GM23338 (cell line): ENCODE measurements around the gene UBA6. TPM values are rescaled to one million over a fixed set of nuclear protein-coding genes. Genes with fewer than 3 reads are reported as not detected.

Source experiments
- ATAC-seq: fragments of 200-7000 bp; cut with Tn5 transposase; 3 replicates; pipeline ENCODE4 v1.9.1; 2020
- DNase-seq: peaks from one replicate; pipeline ENCODE4 v3.0.0-alpha.2; 2015; ENCODE audit warnings: low spot score
- H2AFZ ChIP-seq: fragments of 200-600 bp; sonication (generic); 2 replicates; pipeline ENCODE4 v1.8.0; 2016; ENCODE audit warnings: antibody characterized with exemption, mild to moderate bottlenecking, moderate library complexity
- H3F3A ChIP-seq: fragments of 200-600 bp; sonication (generic); replicated peaks from 2 replicates; pipeline ENCODE4 v1.8.0; 2017; ENCODE audit warnings: antibody characterized with exemption, mixed run types, low read depth
- H3K27ac ChIP-seq: fragments of 200-600 bp; sonication (generic); 2 replicates; pipeline ENCODE4 v1.6.1; 2016; ENCODE audit warnings: low read depth
- H3K27me3 ChIP-seq: fragments of 200-600 bp; sonication (generic); 2 replicates; pipeline ENCODE4 v1.8.0; 2016; ENCODE audit warnings: mild to moderate bottlenecking, mixed run types, moderate library complexity; ENCODE audit not compliant: insufficient read depth
- H3K36me3 ChIP-seq: fragments of 200-600 bp; sonication (generic); 2 replicates; pipeline ENCODE4 v1.8.0; 2016; ENCODE audit warnings: mild to moderate bottlenecking; ENCODE audit not compliant: insufficient read depth
- H3K4me1 ChIP-seq: fragments of 200-600 bp; sonication (generic); 2 replicates; pipeline ENCODE4 v1.8.0; 2016; ENCODE audit warnings: mild to moderate bottlenecking, moderate library complexity; ENCODE audit not compliant: insufficient read depth
- H3K4me2 ChIP-seq: fragments of 200-600 bp; sonication (generic); 2 replicates; pipeline ENCODE4 v1.7.1; 2017; ENCODE audit warnings: mixed run types
- H3K4me3 ChIP-seq: fragments of 200-600 bp; sonication (generic); 2 replicates; pipeline ENCODE4 v1.6.1; 2016; ENCODE audit warnings: mixed run types
- H3K79me2 ChIP-seq: fragments of 200-600 bp; sonication (generic); replicated peaks from 2 replicates; pipeline ENCODE4 v1.8.0; 2017; ENCODE audit warnings: mild to moderate bottlenecking; ENCODE audit not compliant: insufficient read depth
- H3K9me2 ChIP-seq: fragments of 200-600 bp; sonication (generic); 2 replicates; pipeline ENCODE4 v1.8.0; 2017; ENCODE audit not compliant: insufficient read depth
- H4K20me1 ChIP-seq: fragments of 200-600 bp; sonication (generic); replicated peaks from 2 replicates; pipeline ENCODE4 v1.8.0; 2017; ENCODE audit warnings: mild to moderate bottlenecking; ENCODE audit not compliant: insufficient read depth
- H3K27ac Mint-ChIP-seq: 2 replicates; pipeline ENCODE4 v1.8.0; 2020; ENCODE audit warnings: inconsistent platforms, mild to moderate bottlenecking, moderate library complexity, mixed read lengths
- H3K27me3 Mint-ChIP-seq: 3 replicates; pipeline ENCODE4 v1.8.0; 2022; ENCODE audit warnings: low read depth, mild to moderate bottlenecking, moderate library complexity, mixed read lengths, inconsistent platforms; ENCODE audit not compliant: insufficient read depth, poor library complexity
- H3K36me3 Mint-ChIP-seq: 3 replicates; pipeline ENCODE4 v1.8.0; 2021; ENCODE audit warnings: low read depth, mild to moderate bottlenecking, inconsistent platforms, moderate library complexity, mixed read lengths
- H3K4me1 Mint-ChIP-seq: 3 replicates; pipeline ENCODE4 v1.8.0; 2020; ENCODE audit warnings: mild to moderate bottlenecking, inconsistent platforms, mixed read lengths
- H3K4me3 Mint-ChIP-seq: 3 replicates; pipeline ENCODE4 v1.8.0; 2021; ENCODE audit warnings: moderate library complexity, mild to moderate bottlenecking, inconsistent platforms, mixed read lengths
- H3K9me3 Mint-ChIP-seq: 3 replicates; pipeline ENCODE4 v1.8.0; 2020; ENCODE audit warnings: moderate library complexity, mild to moderate bottlenecking, inconsistent platforms, mixed read lengths
- CREB1 ChIP-seq: fragments of 250-450 bp; sonication (Bioruptor Pico); IDR thresholded peaks from 2 replicates; pipeline ENCODE4 v1.5.0; 2020; ENCODE audit warnings: low read depth, mild to moderate bottlenecking, moderate library complexity
- EZH2 ChIP-seq: fragments of 200-600 bp; sonication (generic); IDR thresholded peaks from one replicate; pipeline ENCODE4 v1.8.0; 2017; ENCODE audit warnings: antibody characterized with exemption, mild to moderate bottlenecking, low read depth; ENCODE audit not compliant: unreplicated experiment
- EZH2phosphoT487 ChIP-seq: fragments of 200-600 bp; sonication (generic); IDR thresholded peaks from one replicate; pipeline ENCODE4 v1.8.1; 2018; ENCODE audit warnings: antibody characterized with exemption; ENCODE audit not compliant: unreplicated experiment
- NANOG ChIP-seq: IDR thresholded peaks from 2 replicates; pipeline ENCODE4 v1.6.1; 2016; ENCODE audit warnings: antibody characterized with exemption, borderline replicate concordance
- STAT1 ChIP-seq: IDR thresholded peaks from one replicate; pipeline ENCODE4 v1.6.1; 2016; ENCODE audit warnings: antibody characterized with exemption; ENCODE audit not compliant: unreplicated experiment
- ZNF114 ChIP-seq: fragments of 250-450 bp; sonication (Bioruptor Pico); IDR thresholded peaks from 2 replicates; pipeline ENCODE4 v1.5.0; 2020; ENCODE audit warnings: mild to moderate bottlenecking, moderate library complexity
- ZNF331 ChIP-seq: fragments of 250-450 bp; sonication (Bioruptor Pico); IDR thresholded peaks from 2 replicates; pipeline ENCODE4 v1.5.0; 2020; ENCODE audit warnings: low read depth, mild to moderate bottlenecking, moderate library complexity
- polyA plus RNA-seq: library from polyadenylated mRNA; unstranded; fragments of >200 nt; fragmentation: Nextera tagmentation; extraction: Ambion mirVana; gene quantifications from 2 replicates; pipeline ENCODE4 v1.2.1, GENCODE V29; 2016
- total RNA-seq: library from RNA; depleted of rRNA; stranded (reverse); fragments of >200 nt; shearing (Covaris generic); gene quantifications from 2 replicates; pipeline ENCODE4 v1.2.3, GENCODE V29; 2014
- TF ChIP-seq, protein P1 (sequence below): IDR thresholded peaks from one replicate; pipeline ENCODE4 v1.6.1; 2018; ENCODE audit warnings: antibody characterized with exemption; ENCODE audit not compliant: unreplicated experiment
- TF ChIP-seq, protein P2 (sequence below): IDR thresholded peaks from 2 replicates; pipeline ENCODE4 v1.6.1; 2016; ENCODE audit warnings: antibody characterized with exemption
- TF ChIP-seq, protein P3 (sequence below), 2 experiments: fragments of 200-600 bp in 1 of 2; sonication (generic) in 1 of 2; conservative IDR thresholded peaks; 2 replicates each; pipeline versions ENCODE4 v1.5.1 to v1.6.1; 2016 to 2017; ENCODE audit warnings: antibody characterized with exemption in 2 of 2, low read depth in 2 of 2, mild to moderate bottlenecking in 2 of 2, moderate library complexity in 1 of 2

UBA6 gene
- total and polyA plus RNA-seq, 2 experiments from 2014 or later: 17.6 to 77.3 TPM

DNA sequence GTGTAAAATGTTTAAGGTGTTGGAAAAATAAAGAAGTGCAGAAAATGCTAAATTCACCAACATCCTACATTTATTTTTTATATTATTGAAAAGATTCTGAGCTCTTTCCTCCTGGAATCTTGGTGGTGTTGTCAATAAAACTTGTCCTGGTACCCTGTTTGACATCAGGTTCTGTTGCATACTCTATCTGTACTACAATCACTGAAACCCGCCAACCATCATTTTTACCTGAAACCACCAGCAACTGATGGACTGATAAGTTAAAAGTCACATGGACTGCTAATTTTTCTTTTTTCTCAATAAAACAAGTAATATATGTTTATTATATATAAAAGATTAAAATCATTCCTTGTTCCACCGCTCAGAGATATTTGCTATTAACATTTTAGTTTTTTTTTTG lies 119.0 kb downstream of the UBA6 start:
- H3K4me1 ChIP-seq: no peaks in the 10 kb centered on the region
- H2AFZ ChIP-seq: no peak overlapping the region
- Mint-ChIP-seq H3K36me3 (no peaks in the 10 kb centered on the region), H3K9me3 (no peaks in the 10 kb centered on the region), H3K27ac (no peak overlapping the region), H3K4me1 (no peaks in the 10 kb centered on the region), H3K4me3 (no peak overlapping the region), H3K27me3 (no peaks in the 10 kb centered on the region)
- no peaks in the 10 kb centered on the region for H3K79me2 ChIP-seq
- H3K27ac ChIP-seq: no peak overlapping the region
- H3K36me3 ChIP-seq: no peaks in the 10 kb centered on the region
- no peaks in the 10 kb centered on the region for H3F3A ChIP-seq
- no peaks in the 10 kb centered on the region for H4K20me1 ChIP-seq
- no peak overlapping the region for H3K4me3 ChIP-seq
- TF ChIP-seq STAT1 (no peak), CREB1 (CRISPR knock-in tag) (no peak)
- H3K27me3 ChIP-seq: no peaks in the 10 kb centered on the region
- H3K9me2 ChIP-seq: no peaks in the 10 kb centered on the region
- DNase-seq (no peak), ATAC-seq (no peak)
- H3K4me2 ChIP-seq: no peak overlapping the region

DNA sequence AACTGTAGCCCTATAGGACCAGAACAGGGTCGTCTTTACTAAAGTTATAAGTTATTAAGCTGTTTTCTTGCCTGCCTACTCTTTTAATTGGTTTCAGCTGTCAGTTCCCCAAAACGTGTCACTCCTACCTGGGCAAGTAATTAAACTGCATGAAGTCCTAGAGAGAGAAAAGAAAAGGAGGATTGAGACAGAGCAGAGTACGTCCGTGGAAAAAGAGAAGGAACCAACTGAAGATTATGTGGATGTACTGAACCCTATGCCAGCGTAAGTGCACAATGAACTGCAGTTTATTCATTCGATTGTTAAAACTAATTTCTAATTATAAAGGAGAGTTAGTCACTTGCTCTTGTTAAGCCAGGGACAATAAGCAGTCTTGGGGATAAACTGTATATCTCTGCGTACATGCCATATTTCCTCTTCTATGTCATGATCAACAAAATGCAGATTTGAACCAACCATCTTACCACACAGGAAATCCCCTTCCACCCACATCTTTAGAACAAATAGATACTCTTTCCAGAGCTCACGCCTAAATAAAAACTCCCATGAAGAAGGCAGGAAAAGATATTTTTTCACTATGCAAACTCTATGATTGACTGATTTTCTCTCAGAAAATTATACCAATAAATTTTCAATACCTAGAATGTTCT lies 119.6 kb downstream of the UBA6 start:
- Histone ChIP-seq H3K4me3 (no peak overlapping the region), H3K27ac (no peak overlapping the region), H3K36me3 (no peaks in the 10 kb centered on the region), H4K20me1 (no peaks in the 10 kb centered on the region), H3K27me3 (no peaks in the 10 kb centered on the region), H3K79me2 (no peaks in the 10 kb centered on the region), H3F3A (no peaks in the 10 kb centered on the region), H2AFZ (peak overlapping the region; percentile 69; the same call in 1 of the 2 replicates), H3K4me1 (no peaks in the 10 kb centered on the region), H3K9me2 (no peaks in the 10 kb centered on the region), H3K4me2 (no peak overlapping the region)
- Mint-ChIP-seq H3K9me3 (no peaks in the 10 kb centered on the region), H3K27me3 (no peaks in the 10 kb centered on the region), H3K4me3 (no peak overlapping the region), H3K36me3 (no peaks in the 10 kb centered on the region), H3K4me1 (no peaks in the 10 kb centered on the region), H3K27ac (no peak overlapping the region)
- TF ChIP-seq, protein P1, sequence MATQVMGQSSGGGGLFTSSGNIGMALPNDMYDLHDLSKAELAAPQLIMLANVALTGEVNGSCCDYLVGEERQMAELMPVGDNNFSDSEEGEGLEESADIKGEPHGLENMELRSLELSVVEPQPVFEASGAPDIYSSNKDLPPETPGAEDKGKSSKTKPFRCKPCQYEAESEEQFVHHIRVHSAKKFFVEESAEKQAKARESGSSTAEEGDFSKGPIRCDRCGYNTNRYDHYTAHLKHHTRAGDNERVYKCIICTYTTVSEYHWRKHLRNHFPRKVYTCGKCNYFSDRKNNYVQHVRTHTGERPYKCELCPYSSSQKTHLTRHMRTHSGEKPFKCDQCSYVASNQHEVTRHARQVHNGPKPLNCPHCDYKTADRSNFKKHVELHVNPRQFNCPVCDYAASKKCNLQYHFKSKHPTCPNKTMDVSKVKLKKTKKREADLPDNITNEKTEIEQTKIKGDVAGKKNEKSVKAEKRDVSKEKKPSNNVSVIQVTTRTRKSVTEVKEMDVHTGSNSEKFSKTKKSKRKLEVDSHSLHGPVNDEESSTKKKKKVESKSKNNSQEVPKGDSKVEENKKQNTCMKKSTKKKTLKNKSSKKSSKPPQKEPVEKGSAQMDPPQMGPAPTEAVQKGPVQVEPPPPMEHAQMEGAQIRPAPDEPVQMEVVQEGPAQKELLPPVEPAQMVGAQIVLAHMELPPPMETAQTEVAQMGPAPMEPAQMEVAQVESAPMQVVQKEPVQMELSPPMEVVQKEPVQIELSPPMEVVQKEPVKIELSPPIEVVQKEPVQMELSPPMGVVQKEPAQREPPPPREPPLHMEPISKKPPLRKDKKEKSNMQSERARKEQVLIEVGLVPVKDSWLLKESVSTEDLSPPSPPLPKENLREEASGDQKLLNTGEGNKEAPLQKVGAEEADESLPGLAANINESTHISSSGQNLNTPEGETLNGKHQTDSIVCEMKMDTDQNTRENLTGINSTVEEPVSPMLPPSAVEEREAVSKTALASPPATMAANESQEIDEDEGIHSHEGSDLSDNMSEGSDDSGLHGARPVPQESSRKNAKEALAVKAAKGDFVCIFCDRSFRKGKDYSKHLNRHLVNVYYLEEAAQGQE: no peak
- TF ChIP-seq ZNF114 (CRISPR knock-in tag) (no peak), EZH2 (no peak)
- ATAC-seq (no peak), DNase-seq (no peak)

DNA sequence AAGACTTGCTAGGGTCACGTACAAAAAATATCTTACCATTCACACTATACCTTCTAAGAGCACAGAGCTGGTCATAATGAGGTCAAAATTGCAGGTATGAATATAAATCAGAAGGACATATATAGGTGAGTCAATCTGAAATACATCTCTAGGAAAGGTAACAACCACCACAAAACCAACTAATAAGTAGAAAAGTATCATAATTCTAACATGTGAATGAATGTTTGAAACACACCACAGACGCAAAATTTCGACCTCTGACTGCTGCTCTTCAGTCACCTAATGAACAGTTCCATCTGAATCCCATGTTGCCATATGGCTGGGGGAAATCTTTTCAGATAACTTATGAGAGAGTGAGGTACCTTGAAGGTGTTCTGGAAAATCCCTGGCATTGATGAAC lies 120.4 kb downstream of the UBA6 start:
- H3F3A ChIP-seq: no peaks in the 10 kb centered on the region
- Mint-ChIP-seq H3K36me3 (no peaks in the 10 kb centered on the region), H3K27me3 (no peaks in the 10 kb centered on the region), H3K9me3 (no peaks in the 10 kb centered on the region), H3K4me1 (peaks cover 6% of the 10 kb centered on the region; the same call in 2 of the 3 replicates), H3K27ac (no peak overlapping the region), H3K4me3 (no peak overlapping the region)
- DNase-seq (no peak), ATAC-seq (no peak)
- H3K4me1 ChIP-seq: peaks cover 3% of the 10 kb centered on the region; the same call in 1 of the 2 replicates
- no peaks in the 10 kb centered on the region for H3K9me2 ChIP-seq
- H4K20me1 ChIP-seq: no peaks in the 10 kb centered on the region
- no peaks in the 10 kb centered on the region for H3K36me3 ChIP-seq
- no peak overlapping the region for H3K27ac ChIP-seq
- peak overlapping the region; percentile 69; the same call in 1 of the 2 replicates for H2AFZ ChIP-seq
- no peaks in the 10 kb centered on the region for H3K79me2 ChIP-seq
- no peak overlapping the region for H3K4me2 ChIP-seq
- TF ChIP-seq NANOG (no peak), EZH2phosphoT487 (no peak), ZNF331 (CRISPR knock-in tag) (no peak)
- TF ChIP-seq, protein P2, sequence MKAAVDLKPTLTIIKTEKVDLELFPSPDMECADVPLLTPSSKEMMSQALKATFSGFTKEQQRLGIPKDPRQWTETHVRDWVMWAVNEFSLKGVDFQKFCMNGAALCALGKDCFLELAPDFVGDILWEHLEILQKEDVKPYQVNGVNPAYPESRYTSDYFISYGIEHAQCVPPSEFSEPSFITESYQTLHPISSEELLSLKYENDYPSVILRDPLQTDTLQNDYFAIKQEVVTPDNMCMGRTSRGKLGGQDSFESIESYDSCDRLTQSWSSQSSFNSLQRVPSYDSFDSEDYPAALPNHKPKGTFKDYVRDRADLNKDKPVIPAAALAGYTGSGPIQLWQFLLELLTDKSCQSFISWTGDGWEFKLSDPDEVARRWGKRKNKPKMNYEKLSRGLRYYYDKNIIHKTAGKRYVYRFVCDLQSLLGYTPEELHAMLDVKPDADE: no peak
- TF ChIP-seq, protein P3, sequence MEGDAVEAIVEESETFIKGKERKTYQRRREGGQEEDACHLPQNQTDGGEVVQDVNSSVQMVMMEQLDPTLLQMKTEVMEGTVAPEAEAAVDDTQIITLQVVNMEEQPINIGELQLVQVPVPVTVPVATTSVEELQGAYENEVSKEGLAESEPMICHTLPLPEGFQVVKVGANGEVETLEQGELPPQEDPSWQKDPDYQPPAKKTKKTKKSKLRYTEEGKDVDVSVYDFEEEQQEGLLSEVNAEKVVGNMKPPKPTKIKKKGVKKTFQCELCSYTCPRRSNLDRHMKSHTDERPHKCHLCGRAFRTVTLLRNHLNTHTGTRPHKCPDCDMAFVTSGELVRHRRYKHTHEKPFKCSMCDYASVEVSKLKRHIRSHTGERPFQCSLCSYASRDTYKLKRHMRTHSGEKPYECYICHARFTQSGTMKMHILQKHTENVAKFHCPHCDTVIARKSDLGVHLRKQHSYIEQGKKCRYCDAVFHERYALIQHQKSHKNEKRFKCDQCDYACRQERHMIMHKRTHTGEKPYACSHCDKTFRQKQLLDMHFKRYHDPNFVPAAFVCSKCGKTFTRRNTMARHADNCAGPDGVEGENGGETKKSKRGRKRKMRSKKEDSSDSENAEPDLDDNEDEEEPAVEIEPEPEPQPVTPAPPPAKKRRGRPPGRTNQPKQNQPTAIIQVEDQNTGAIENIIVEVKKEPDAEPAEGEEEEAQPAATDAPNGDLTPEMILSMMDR (conservative IDR thresholded peaks at IDR 0.05; ENCODE audit: low read depth in 2 of 2): no peak
- H3K4me3 ChIP-seq: no peak overlapping the region
- H3K27me3 ChIP-seq: no peaks in the 10 kb centered on the region
